D721Med (cell line): Measurements from ENCODE around the gene RIMS1.

Experiments used
- DNase-seq: peaks from one replicate; pipeline ENCODE4 v3.0.0; 2011; ENCODE audit warnings: low spot score; ENCODE audit not compliant: insufficient read length
- FAIRE-seq: peaks from 2 replicates; lab custom pipeline; 2011; peaks lifted over from hg19 to GRCh38; lab: Jason Lieb, UNC
- CTCF ChIP-seq: IDR thresholded peaks from 2 replicates; pipeline ENCODE4 v1.5.1; 2012; ENCODE audit warnings: mild to moderate bottlenecking, control low read depth; ENCODE audit not compliant: insufficient read depth; ENCODE audit errors: missing control alignments

Gene RIMS1

GRCh38 chr6:72374857-72375256 is 488.5 kb downstream of the RIMS1 start:
- FAIRE-seq (no peak), DNase-seq (no peak)
- TF ChIP-seq CTCF = no peak

- DNase-seq = no peak
- FAIRE-seq = no peak
- TF ChIP-seq CTCF = no peak
Measured at GRCh38 chr6:72376736-72377135, 490.4 kb downstream of the RIMS1 start.

GRCh38 chr6:72381076-72381475 is 494.7 kb downstream of the RIMS1 start:
- no peak for TF ChIP-seq CTCF
- FAIRE-seq (no peak), DNase-seq (no peak)

GRCh38 chr6:72382602-72383529 is 496.5 kb downstream of the RIMS1 start:
- no peak for FAIRE-seq
- DNase-seq = no peak
- TF ChIP-seq CTCF = no peak

GRCh38 chr6:72386324-72386723 is 500.0 kb downstream of the RIMS1 start:
- no peak for TF ChIP-seq CTCF
- FAIRE-seq (no peak), DNase-seq (no peak)

GRCh38 chr6:72389698-72390097 is 503.3 kb downstream of the RIMS1 start:
- FAIRE-seq (no peak), DNase-seq (no peak)
- no peak for TF ChIP-seq CTCF

GRCh38 chr6:72390548-72390947 is 504.2 kb downstream of the RIMS1 start:
- no peak for TF ChIP-seq CTCF
- DNase-seq (no peak), FAIRE-seq (no peak)
